ENCODE results near the gene EMC9. TPM values are rescaled to one million over a fixed set of nuclear protein-coding genes. Genes with fewer than 3 reads are reported as not detected.

The EMC9 gene
- total RNA-seq, 1 experiment from 2014 or later, result 27.4 TPM

- BruUV-seq (replicated peaks), result no TSS peak
- CTCF ChIA-PET, result interaction anchor here (0.6 kb wide), 2 partner anchors 12 to 83 kb away, joined by 3 to 5 read pairs; partner anchors contain the start of gene EMC9
Measured at GRCh38 chr14:24129410-24129998, 11.9 kb downstream of the EMC9 start.

GRCh38 chr14:24127673-24128072 lies 13.7 kb downstream of the EMC9 start:
- ChIA-PET POLR2A (ENCODE audit: unreplicated experiment) (no interaction called here), CTCF (no interaction called here)
- Histone ChIP-seq H3F3A (ENCODE audit: insufficient read depth, low read depth) (no peaks in the 10 kb centered on the region), H3K4me3 (no peak overlapping the region), H3K4me1 (replicated peaks; ENCODE audit: insufficient read depth) (no peaks in the 10 kb centered on the region), H3K27ac (no peak overlapping the region), H3K36me3 (ENCODE audit: low read depth) (no peaks in the 10 kb centered on the region), H3K79me2 (ENCODE audit: low read depth) (no peaks in the 10 kb centered on the region), H3K9me2 (ENCODE audit: insufficient read depth) (no peaks in the 10 kb centered on the region), H3K4me2 (no peak overlapping the region), H4K20me1 (ENCODE audit: insufficient read depth) (no peaks in the 10 kb centered on the region), H2AFZ (no peak overlapping the region), H3K27me3 (ENCODE audit: insufficient read depth, low read depth) (no peaks in the 10 kb centered on the region), H3K9me3 (ENCODE audit: insufficient read depth, low read depth) (no peaks in the 10 kb centered on the region)
- TF ChIP-seq CTCF (conservative IDR thresholded peaks at IDR 0.05), result no peak
- TF ChIP-seq EZH2 (IDR thresholded peaks at IDR 0.05; ENCODE audit: low read depth), result no peak
- intact Hi-C loops (cut with micrococcal nuclease; ENCODE audit: unreplicated experiment), result no loop called here
- no TSS peak for BruUV-seq (replicated peaks)
- no peak for DNase-seq

More at GRCh38 chr14:24129410-24129998, 11.9 kb downstream of the EMC9 start:
- H3K4me1 ChIP-seq (replicated peaks; ENCODE audit: insufficient read depth), result no peaks in the 10 kb centered on the region
- H3F3A ChIP-seq (ENCODE audit: insufficient read depth, low read depth), result no peaks in the 10 kb centered on the region
- no peaks in the 10 kb centered on the region for H3K9me3 ChIP-seq (ENCODE audit: insufficient read depth, low read depth)
- H3K4me3 ChIP-seq, result no peak overlapping the region
- TF ChIP-seq CTCF (conservative IDR thresholded peaks at IDR 0.05) (no peak), EZH2 (IDR thresholded peaks at IDR 0.05; ENCODE audit: low read depth) (no peak)
- no peak for DNase-seq
- H4K20me1 ChIP-seq (ENCODE audit: insufficient read depth), result no peaks in the 10 kb centered on the region
- POLR2A ChIA-PET (ENCODE audit: unreplicated experiment), result no interaction called here
- no peak overlapping the region for H3K4me2 ChIP-seq
- no peak overlapping the region for H2AFZ ChIP-seq
- H3K36me3 ChIP-seq (ENCODE audit: low read depth), result no peaks in the 10 kb centered on the region
- no peak overlapping the region for H3K27ac ChIP-seq
- H3K79me2 ChIP-seq (ENCODE audit: low read depth), result no peaks in the 10 kb centered on the region
- no peaks in the 10 kb centered on the region for H3K27me3 ChIP-seq (ENCODE audit: insufficient read depth, low read depth)
- intact Hi-C loops (cut with micrococcal nuclease; ENCODE audit: unreplicated experiment), result no loop called here
- H3K9me2 ChIP-seq (ENCODE audit: insufficient read depth), result no peaks in the 10 kb centered on the region

DNA sequence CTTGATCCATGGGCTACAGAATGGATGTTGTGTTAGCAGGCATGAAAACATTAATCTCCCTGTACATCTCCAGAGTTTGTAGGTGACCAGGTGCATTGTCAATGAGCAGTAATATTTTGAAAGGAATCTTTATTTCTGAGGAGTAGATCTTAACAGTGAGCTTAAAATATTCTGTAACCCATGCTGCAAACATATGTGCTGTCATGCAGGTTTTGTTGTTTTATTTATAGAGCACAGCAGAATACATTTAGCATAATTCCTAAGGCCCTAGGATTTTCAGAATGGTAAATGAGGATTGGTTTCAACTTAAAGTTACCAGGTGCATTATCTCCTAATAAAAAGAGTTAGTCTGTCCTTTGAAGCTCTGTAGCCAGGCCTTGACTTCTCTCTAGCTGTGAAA lies 14.5 kb downstream of the EMC9 start:
- Histone ChIP-seq H3K4me2 (no peak overlapping the region), H2AFZ (no peak overlapping the region), H4K20me1 (ENCODE audit: insufficient read depth) (no peaks in the 10 kb centered on the region), H3K9me2 (ENCODE audit: insufficient read depth) (no peaks in the 10 kb centered on the region), H3K36me3 (ENCODE audit: low read depth) (no peaks in the 10 kb centered on the region), H3K79me2 (ENCODE audit: low read depth) (no peaks in the 10 kb centered on the region), H3K27me3 (ENCODE audit: insufficient read depth, low read depth) (no peaks in the 10 kb centered on the region), H3F3A (ENCODE audit: insufficient read depth, low read depth) (no peaks in the 10 kb centered on the region), H3K27ac (no peak overlapping the region), H3K4me3 (no peak overlapping the region), H3K4me1 (replicated peaks; ENCODE audit: insufficient read depth) (no peaks in the 10 kb centered on the region), H3K9me3 (ENCODE audit: insufficient read depth, low read depth) (no peaks in the 10 kb centered on the region)
- TF ChIP-seq CTCF (conservative IDR thresholded peaks at IDR 0.05) (no peak), EZH2 (IDR thresholded peaks at IDR 0.05; ENCODE audit: low read depth) (no peak)
- BruUV-seq (replicated peaks), result no TSS peak
- DNase-seq, result no peak
- intact Hi-C loops (cut with micrococcal nuclease; ENCODE audit: unreplicated experiment), result no loop called here
- CTCF ChIA-PET, result no interaction called here
- POLR2A ChIA-PET (ENCODE audit: unreplicated experiment), result interaction anchor here (0.6 kb wide), 1 partner anchor 34 kb away, joined by 5 read pairs; the partner anchor contains the start of gene IRF9

Data from PC-9 (cell line).